ENCODE measurements around the gene NPC2.

The NPC2 gene

DNA sequence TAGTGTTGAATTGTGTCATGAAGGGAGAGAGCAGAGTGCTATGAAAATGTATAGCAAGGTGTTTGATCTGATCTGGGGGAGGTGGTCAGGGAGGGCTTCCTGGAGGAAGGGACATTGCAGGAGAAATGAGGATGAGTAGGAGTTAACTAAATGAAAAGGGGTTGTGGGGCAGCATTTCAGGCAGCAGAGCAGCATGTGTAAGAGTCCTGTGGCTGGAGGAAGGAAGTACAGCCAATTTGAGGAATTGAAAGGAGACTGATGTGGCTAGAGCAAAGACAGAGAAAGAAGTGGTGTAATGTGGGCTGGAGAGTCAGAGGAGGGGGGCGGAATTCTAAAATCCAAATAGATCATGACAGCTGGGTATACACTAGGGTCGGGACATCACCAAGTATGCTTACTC, 20.5 kb downstream of the NPC2 start:
- TF ChIP-seq, protein P1, sequence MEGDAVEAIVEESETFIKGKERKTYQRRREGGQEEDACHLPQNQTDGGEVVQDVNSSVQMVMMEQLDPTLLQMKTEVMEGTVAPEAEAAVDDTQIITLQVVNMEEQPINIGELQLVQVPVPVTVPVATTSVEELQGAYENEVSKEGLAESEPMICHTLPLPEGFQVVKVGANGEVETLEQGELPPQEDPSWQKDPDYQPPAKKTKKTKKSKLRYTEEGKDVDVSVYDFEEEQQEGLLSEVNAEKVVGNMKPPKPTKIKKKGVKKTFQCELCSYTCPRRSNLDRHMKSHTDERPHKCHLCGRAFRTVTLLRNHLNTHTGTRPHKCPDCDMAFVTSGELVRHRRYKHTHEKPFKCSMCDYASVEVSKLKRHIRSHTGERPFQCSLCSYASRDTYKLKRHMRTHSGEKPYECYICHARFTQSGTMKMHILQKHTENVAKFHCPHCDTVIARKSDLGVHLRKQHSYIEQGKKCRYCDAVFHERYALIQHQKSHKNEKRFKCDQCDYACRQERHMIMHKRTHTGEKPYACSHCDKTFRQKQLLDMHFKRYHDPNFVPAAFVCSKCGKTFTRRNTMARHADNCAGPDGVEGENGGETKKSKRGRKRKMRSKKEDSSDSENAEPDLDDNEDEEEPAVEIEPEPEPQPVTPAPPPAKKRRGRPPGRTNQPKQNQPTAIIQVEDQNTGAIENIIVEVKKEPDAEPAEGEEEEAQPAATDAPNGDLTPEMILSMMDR (IDR thresholded peaks at IDR 0.05; ENCODE audit: insufficient read depth, low read depth, low read length, missing control alignments), result no peak
- H3K4me3 ChIP-seq (ENCODE audit: low read length), result no peak overlapping the region
- no peak for DNase-seq (ENCODE audit: low read depth)

DNA sequence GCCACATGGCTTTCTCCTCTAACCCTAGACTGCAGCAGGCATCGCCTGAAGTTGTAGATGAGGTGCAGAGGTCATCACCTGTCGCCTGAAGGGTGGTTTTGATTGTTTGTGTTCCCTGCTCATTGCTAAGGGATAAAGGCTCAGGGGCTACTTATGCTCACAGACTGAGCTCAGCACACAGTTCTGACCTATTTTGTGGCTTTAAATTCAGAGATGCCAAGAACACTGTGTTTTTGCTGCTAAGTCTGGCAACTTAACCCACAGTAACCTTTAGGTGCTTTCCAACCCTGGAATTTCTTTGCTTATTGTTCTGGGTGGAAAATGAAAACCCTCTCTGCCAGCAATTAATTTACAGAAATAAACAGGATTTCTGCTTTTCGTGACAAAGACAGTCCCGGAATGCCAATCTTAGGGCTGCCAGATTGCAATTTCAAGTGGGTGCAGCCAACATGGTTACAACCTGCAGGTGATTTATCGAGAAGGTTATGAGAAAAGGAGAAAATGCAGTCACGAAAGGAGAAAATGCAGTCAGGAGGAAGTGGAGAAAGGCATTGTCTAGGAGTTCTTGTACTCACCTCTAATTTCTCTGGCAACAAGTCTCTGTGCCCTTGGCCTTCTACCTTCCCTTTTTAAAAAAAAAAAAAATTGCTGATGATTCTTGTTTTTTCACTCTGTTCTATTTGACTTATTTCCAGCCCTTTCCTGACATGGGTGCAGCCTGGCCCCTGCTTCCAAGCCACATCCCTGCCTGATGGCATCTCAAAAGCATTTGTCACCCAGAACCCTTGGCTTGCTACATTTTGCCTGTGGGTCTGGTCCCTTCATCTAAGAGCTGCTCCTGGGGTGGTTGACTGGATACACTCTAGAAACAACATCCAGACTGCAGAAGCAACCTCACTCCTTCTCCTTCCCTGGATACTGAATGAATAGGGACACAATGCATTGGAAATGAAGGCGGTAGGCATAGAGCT, 23.3 kb downstream of the NPC2 start:
- no peak for DNase-seq (ENCODE audit: low read depth)
- TF ChIP-seq, protein P1 (IDR thresholded peaks at IDR 0.05; ENCODE audit: insufficient read depth, low read depth, low read length, missing control alignments), result no peak
- H3K4me3 ChIP-seq (ENCODE audit: low read length), result no peak overlapping the region

DNA sequence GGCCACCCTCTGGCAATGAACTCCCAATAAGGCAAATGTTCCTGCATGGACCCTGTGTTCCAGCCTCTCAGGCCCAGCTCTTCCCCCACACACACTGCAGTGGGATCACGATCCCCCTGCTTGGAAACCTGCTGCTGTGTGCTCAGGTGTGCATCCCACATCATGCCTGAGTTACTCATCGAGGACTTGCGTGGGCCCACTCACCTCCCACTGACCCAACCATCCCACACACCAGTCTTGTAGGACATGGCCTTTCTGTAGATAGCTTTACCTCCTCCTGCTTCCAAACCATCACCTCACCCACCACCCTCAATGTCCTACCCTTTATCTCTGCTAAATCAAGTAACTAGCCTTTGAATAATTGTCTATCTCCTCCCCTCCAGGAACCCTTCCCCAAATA, 24.6 kb downstream of the NPC2 start:
- DNase-seq (ENCODE audit: low read depth), result no peak
- TF ChIP-seq, protein P1 (IDR thresholded peaks at IDR 0.05; ENCODE audit: insufficient read depth, low read depth, low read length, missing control alignments), result no peak
- no peak overlapping the region for H3K4me3 ChIP-seq (ENCODE audit: low read length)

DNA sequence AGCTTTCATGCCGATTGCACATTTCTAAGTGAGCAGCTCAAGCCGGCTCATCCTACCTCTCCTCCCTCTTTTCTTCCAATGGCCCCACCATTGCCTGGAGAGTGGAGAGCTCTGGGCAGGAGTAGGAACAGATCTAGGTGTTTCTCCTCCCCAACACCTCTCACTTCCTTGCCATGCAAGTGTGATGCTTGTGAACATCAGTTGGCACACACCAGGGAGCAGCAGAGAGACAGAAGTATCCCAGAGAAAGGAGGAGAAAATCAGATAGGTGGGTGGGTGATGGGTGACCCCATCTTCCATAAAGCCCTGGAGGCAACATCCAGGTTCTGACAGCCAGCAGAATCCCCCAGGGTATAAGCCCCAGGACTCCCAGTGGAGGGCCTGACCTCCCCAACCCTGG, 27.8 kb downstream of the NPC2 start:
- no peak overlapping the region for H3K4me3 ChIP-seq (ENCODE audit: low read length)
- DNase-seq (ENCODE audit: low read depth), result no peak
- TF ChIP-seq, protein P1 (IDR thresholded peaks at IDR 0.05; ENCODE audit: insufficient read depth, low read depth, low read length, missing control alignments), result no peak

DNA sequence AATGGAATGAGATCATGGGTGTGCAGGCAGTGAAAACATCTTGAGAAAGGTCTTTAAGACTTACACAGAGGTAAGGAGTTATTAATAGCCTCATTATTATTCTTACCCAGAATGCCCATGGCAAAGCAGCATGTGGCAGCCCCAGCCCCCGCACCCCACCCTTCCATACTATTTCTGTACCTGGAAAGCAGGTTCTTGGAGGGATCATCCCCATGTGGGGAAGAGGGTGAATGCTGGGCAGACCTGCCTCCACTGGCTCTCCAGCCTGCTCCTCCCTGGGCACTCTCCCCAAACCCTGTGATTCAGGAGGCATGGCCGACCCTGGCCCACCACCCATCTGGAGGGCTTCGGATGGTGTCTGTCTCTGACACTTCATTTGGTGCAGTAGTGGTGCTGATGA, 28.3 kb downstream of the NPC2 start:
- TF ChIP-seq, protein P1 (IDR thresholded peaks at IDR 0.05; ENCODE audit: insufficient read depth, low read depth, low read length, missing control alignments), result no peak
- no peak overlapping the region for H3K4me3 ChIP-seq (ENCODE audit: low read length)
- no peak for DNase-seq (ENCODE audit: low read depth)

DNA sequence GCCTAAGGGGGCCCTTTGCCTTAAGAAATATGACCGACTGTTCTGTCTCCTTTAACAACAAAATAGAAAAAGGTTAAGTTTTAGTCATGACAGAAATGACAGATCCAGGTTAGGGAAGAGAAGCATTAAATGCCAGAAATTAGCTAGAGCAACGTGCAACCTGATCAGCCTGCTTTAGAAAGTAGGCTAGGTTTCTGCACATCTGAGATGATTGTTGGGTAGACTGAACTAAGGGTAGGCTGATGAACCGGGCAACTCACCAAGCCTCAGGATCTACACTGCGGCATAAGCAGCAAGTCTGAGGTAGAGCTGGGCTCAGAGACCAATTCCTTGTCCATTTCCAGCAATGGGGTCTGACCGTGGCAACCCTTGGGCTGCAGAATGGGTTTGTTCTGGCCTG, 29.4 kb downstream of the NPC2 start:
- TF ChIP-seq, protein P1 (IDR thresholded peaks at IDR 0.05; ENCODE audit: insufficient read depth, low read depth, low read length, missing control alignments), result no peak

DNA sequence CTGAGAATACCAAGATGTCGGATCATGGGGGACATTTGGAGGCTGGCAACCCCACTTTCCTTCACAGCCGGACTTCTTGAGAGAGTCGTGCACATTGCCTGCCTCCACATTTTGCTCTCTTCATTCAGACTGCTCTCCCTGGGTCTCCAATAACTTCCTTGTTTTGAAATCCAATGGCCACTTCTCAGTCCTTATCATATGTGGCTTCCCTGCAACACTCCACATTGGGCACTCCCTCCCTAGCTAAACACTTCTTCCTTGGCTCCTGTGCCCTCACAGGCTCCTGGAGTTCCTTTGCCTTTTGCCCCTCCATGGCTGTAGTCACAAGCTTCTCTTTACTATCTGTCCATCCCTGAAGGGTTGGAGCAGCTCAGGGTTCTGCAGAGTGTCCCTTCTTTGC, 30.1 kb downstream of the NPC2 start:
- TF ChIP-seq, protein P1 (IDR thresholded peaks at IDR 0.05; ENCODE audit: insufficient read depth, low read depth, low read length, missing control alignments), result no peak
- DNase-seq (ENCODE audit: low read depth), result no peak

More for the DNA sequence above, 29.4 kb downstream of the NPC2 start:
- no peak for DNase-seq (ENCODE audit: low read depth)
- no peak overlapping the region for H3K4me3 ChIP-seq (ENCODE audit: low read length)

More for the DNA sequence above, 30.1 kb downstream of the NPC2 start:
- no peak overlapping the region for H3K4me3 ChIP-seq (ENCODE audit: low read length)

Data from epithelial cell of esophagus (primary cell).